ENCODE measurements around the gene USP2. TPM values are rescaled to one million over a fixed set of nuclear protein-coding genes. Genes with fewer than 3 reads are reported as not detected.

Gene USP2
- total RNA-seq, 1 donor from 2014 or later: 2.0 TPM

DNA sequence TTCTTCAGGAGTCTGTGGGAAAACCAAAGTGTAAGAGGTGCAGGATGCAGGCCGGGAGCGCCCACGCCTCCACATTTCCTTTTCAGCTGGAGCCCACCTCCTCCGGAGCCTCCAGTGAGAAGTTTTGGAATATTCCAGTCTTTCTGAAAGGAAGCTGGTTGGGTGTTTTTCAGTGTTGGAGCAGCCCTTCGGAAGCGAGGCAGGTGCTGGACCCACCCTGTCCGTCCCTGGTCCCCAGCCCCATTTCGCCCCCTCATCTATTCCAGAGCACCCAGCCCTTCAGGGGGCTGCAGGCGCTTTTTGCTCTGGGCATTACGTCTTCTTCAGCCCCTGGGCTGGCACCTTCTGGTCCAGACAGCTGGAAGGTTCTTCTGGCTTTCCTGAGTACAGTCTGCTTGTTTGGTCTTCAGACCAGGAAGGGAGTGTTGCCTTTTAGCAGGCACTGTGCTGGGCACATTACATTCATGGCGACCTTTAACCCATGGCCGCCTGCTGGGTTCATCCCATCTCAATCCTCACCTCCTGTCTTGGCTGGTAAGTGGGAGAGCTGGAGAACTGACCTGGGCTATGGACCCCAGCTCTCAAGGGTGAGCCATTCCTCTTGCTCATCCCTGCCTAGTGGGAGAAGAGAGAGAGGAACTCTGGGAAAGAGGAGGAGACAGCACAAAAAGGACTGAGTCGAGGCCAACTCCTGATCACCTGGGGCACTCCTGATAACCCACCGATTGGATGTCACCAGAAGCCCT, 42.2 kb upstream of the USP2 start:
- no peak overlapping the region for H3K4me3 ChIP-seq (ENCODE audit: low read depth, low read length)
- TF ChIP-seq, protein P1, sequence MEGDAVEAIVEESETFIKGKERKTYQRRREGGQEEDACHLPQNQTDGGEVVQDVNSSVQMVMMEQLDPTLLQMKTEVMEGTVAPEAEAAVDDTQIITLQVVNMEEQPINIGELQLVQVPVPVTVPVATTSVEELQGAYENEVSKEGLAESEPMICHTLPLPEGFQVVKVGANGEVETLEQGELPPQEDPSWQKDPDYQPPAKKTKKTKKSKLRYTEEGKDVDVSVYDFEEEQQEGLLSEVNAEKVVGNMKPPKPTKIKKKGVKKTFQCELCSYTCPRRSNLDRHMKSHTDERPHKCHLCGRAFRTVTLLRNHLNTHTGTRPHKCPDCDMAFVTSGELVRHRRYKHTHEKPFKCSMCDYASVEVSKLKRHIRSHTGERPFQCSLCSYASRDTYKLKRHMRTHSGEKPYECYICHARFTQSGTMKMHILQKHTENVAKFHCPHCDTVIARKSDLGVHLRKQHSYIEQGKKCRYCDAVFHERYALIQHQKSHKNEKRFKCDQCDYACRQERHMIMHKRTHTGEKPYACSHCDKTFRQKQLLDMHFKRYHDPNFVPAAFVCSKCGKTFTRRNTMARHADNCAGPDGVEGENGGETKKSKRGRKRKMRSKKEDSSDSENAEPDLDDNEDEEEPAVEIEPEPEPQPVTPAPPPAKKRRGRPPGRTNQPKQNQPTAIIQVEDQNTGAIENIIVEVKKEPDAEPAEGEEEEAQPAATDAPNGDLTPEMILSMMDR (IDR thresholded peaks at IDR 0.05; ENCODE audit: insufficient read depth, low read length, poor library complexity, severe bottlenecking): no peak
- no peak for DNase-seq (ENCODE audit: low read depth)
- peaks cover 31% of the 10 kb centered on the region for H3K27me3 ChIP-seq (ENCODE audit: control insufficient read depth, insufficient read depth, low read length)
- no peaks in the 10 kb centered on the region for H3K36me3 ChIP-seq (ENCODE audit: control insufficient read depth, insufficient read depth, low read length)

GRCh38 chr11:119422809-119423508, 41.5 kb upstream of the USP2 start, which contains the start of gene THY1:
Gene THY1 (minus strand): TSS chr11:119423172. CDS start chr11:119420905, 2,267 bp downstream.
- TF ChIP-seq, protein P1 (IDR thresholded peaks at IDR 0.05; ENCODE audit: insufficient read depth, low read length, poor library complexity, severe bottlenecking): no peak
- Histone ChIP-seq H3K4me3 (ENCODE audit: low read depth, low read length) (peak within 1 kb of the TSS; percentile 43), H3K36me3 (ENCODE audit: control insufficient read depth, insufficient read depth, low read length) (no peaks in the 10 kb centered on the region), H3K27me3 (ENCODE audit: control insufficient read depth, insufficient read depth, low read length) (peaks cover 31% of the 10 kb centered on the region)
- no peak for DNase-seq (ENCODE audit: low read depth)

DNA sequence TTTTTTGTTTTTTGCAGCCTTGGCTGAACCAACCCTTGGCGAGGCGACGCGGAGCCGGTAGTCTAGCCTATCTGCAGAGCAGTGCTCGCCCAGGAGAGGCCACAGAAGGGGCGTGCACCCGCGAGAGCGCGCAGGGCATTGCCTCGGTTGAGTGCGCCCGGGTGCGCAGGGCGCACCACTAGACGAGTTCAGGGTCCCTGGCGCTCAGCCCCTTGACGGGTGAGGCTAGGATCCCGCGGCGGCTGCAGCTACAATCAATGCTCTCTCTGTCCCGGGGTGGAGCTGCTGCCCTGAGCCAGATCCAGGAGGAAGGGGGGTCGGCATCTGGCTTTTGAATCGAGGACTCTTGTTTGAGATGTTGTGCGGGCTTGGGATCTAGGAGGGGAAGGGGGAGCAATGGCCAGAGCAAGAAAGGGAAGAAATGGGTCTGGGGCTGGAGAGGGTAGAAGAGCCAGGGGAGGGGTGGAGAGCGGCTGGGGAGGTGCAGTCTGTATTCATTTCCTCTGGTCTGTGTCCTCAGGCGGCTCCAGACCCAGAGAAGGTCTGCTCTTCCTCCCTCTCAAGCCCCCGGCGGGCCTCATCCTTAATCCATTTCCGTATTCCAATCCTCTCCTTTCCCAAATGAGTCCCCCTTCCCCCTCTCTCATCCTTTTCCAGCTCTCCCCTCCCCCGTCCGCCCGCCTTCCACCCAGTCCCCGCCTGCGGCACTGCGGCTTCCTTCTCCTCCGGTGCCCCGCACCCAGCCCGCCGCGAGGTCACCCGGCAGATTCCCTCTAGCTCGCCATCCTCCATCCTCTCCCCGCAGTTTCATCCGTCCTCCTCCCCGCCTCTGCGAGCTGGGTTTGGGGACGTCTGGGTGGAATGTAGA, 40.7 kb upstream of the USP2 start:
- Histone ChIP-seq H3K36me3 (ENCODE audit: control insufficient read depth, insufficient read depth, low read length) (no peaks in the 10 kb centered on the region), H3K27me3 (ENCODE audit: control insufficient read depth, insufficient read depth, low read length) (peaks cover 31% of the 10 kb centered on the region), H3K4me3 (ENCODE audit: low read depth, low read length) (peak overlapping the region; percentile 43)
- TF ChIP-seq, protein P1 (IDR thresholded peaks at IDR 0.05; ENCODE audit: insufficient read depth, low read length, poor library complexity, severe bottlenecking): no peak
- DNase-seq (ENCODE audit: low read depth): no peak

GRCh38 chr11:119421351-119421750, 39.9 kb upstream of the USP2 start:
- peaks cover 31% of the 10 kb centered on the region for H3K27me3 ChIP-seq (ENCODE audit: control insufficient read depth, insufficient read depth, low read length)
- TF ChIP-seq, protein P1 (IDR thresholded peaks at IDR 0.05; ENCODE audit: insufficient read depth, low read length, poor library complexity, severe bottlenecking): no peak
- no peaks in the 10 kb centered on the region for H3K36me3 ChIP-seq (ENCODE audit: control insufficient read depth, insufficient read depth, low read length)
- DNase-seq (ENCODE audit: low read depth): no peak
- H3K4me3 ChIP-seq (ENCODE audit: low read depth, low read length): peak overlapping the region; percentile 43

GRCh38 chr11:119420631-119421030, 39.1 kb upstream of the USP2 start:
- DNase-seq (ENCODE audit: low read depth): no peak
- Histone ChIP-seq H3K27me3 (ENCODE audit: control insufficient read depth, insufficient read depth, low read length) (peaks cover 31% of the 10 kb centered on the region), H3K36me3 (ENCODE audit: control insufficient read depth, insufficient read depth, low read length) (no peaks in the 10 kb centered on the region), H3K4me3 (ENCODE audit: low read depth, low read length) (no peak overlapping the region)
- TF ChIP-seq, protein P1 (IDR thresholded peaks at IDR 0.05; ENCODE audit: insufficient read depth, low read length, poor library complexity, severe bottlenecking): no peak

Measured in kidney epithelial cell (primary cell).